OCI-LY7 (cell line): ENCODE results near the gene BMPER.

ENCODE experiments used
- CTCF ChIP-seq: fragments of 200-600 bp; sonication (generic); conservative IDR thresholded peaks from 2 replicates; pipeline ENCODE4 v1.5.1; 2014; ENCODE audit warnings: mild to moderate bottlenecking, antibody characterized with exemption, low read length, moderate library complexity, mixed read lengths
- EZH2phosphoT487 ChIP-seq: fragments of 200-600 bp; sonication (generic); IDR thresholded peaks from 2 replicates; pipeline ENCODE4 v1.6.1; 2018; ENCODE audit warnings: low read depth, borderline replicate concordance, mild to moderate bottlenecking, mixed run types, antibody characterized with exemption, low read length, moderate library complexity, mixed read lengths

- TF ChIP-seq CTCF (no peak), EZH2phosphoT487 (no peak)
Observed at GRCh38 chr7:33888166-33888565, 17.2 kb upstream of the BMPER start.
